Natural killer cell (primary cell): ENCODE data around the gene HHAT. TPM values are rescaled to one million over a fixed set of nuclear protein-coding genes. Genes with fewer than 3 reads are reported as not detected.

Experiments used
- ATAC-seq, 3 donors: fragments of 150-1000 bp in 2 of 3; fragments of 200-7000 bp in 1 of 3; cut with Tn5 transposase; 1 replicate in 1 of 3; 2 replicates in 2 of 3; pipeline ENCODE4 v1.10.0; 2021; ENCODE audit warnings: mild to moderate bottlenecking in 2 of 3, moderate library complexity in 2 of 3
- DNase-seq, 2 donors: peaks; one replicate each; pipeline versions ENCODE4 v3.0.0 to v3.0.0-alpha.2; 2013 to 2021; ENCODE audit warnings: mixed read lengths in 1 of 2
- H3K27ac ChIP-seq: one replicate; pipeline ENCODE4 v1.5.1; 2013; ENCODE audit warnings: mild to moderate bottlenecking, low read length
- H3K27me3 ChIP-seq: one replicate; pipeline ENCODE4 v1.6.1; 2013; ENCODE audit warnings: low read length; ENCODE audit not compliant: control insufficient read depth, insufficient read depth
- H3K36me3 ChIP-seq: one replicate; pipeline ENCODE4 v1.6.1; 2013; ENCODE audit warnings: low read length; ENCODE audit not compliant: control insufficient read depth, insufficient read depth
- H3K4me1 ChIP-seq: one replicate; pipeline ENCODE4 v1.6.1; 2013; ENCODE audit warnings: low read length; ENCODE audit not compliant: control insufficient read depth, insufficient read depth
- H3K4me3 ChIP-seq: one replicate; pipeline ENCODE4 v1.5.1; 2013; ENCODE audit warnings: low read length
- H3K9me3 ChIP-seq: one replicate; pipeline ENCODE4 v1.6.1; 2013; ENCODE audit warnings: low read length; ENCODE audit not compliant: control insufficient read depth, insufficient read depth
- H3K27ac Mint-ChIP-seq, 2 donors: one replicate each; pipeline ENCODE4 v1.8.0; 2022; ENCODE audit warnings: mild to moderate bottlenecking in 2 of 2, mixed read lengths in 2 of 2, moderate library complexity in 1 of 2
- H3K27me3 Mint-ChIP-seq, 2 donors: one replicate each; pipeline ENCODE4 v1.8.0; 2022; ENCODE audit warnings: low read depth in 2 of 2, mixed read lengths in 2 of 2
- H3K36me3 Mint-ChIP-seq: one replicate; pipeline ENCODE4 v1.8.0; 2022; ENCODE audit warnings: mixed read lengths
- H3K4me1 Mint-ChIP-seq, 2 donors: one replicate each; pipeline ENCODE4 v1.8.0; 2022; ENCODE audit warnings: mixed read lengths in 2 of 2
- H3K4me3 Mint-ChIP-seq: one replicate; pipeline ENCODE4 v1.8.0; 2022; ENCODE audit warnings: mild to moderate bottlenecking, moderate library complexity, mixed read lengths
- H3K9me3 Mint-ChIP-seq, 2 donors: one replicate each; pipeline ENCODE4 v1.8.0; 2022; ENCODE audit warnings: mixed read lengths in 2 of 2
- CTCF ChIP-seq: fragments of 200-600 bp; IDR thresholded peaks from one replicate; pipeline ENCODE4 v1.8.0; 2022; ENCODE audit warnings: antibody characterized with exemption
- whole genome bisulfite sequencing: methylation state at CpG from one replicate; pipeline ENCODE4 v1.1.7; 2013; ENCODE audit warnings: missing lambda C conversion rate; ENCODE audit not compliant: insufficient coverage; 5-methylcytosine and 5-hydroxymethylcytosine counted together
- intact Hi-C: fragments of 100-400 bp; cut with micrococcal nuclease; formaldehyde crosslinking; loops from one replicate; pipeline ENCODE4 v1.14.2; 2022
- total RNA-seq, 4 donors: library from RNA; stranded (reverse); fragments of 120-200 nt in 1 of 4; gene quantifications; one replicate each; pipeline versions ENCODE4 v1.2.3 to v1.2.4, GENCODE V29; 2013 to 2022

Gene HHAT
- total RNA-seq, 3 donors from 2014 or later (not counting 1 experiment from before 2014, with no cell fraction given), result 0.79 to 1.1 (median 0.82) TPM

GRCh38 chr1:210663730-210664573, 335.2 kb downstream of the HHAT start:
- Mint-ChIP-seq H3K4me3 (no peak overlapping the region), H3K9me3 (no peaks in the 10 kb centered on the region), H3K4me1 (peaks cover 0 to 6% of the 10 kb centered on the region in 2 donors), H3K27ac (no peak overlapping the region), H3K27me3 (peaks cover 0 to 2% of the 10 kb centered on the region in 2 donors), H3K36me3 (no peaks in the 10 kb centered on the region)
- no peak for TF ChIP-seq CTCF
- Histone ChIP-seq H3K36me3 (no peaks in the 10 kb centered on the region), H3K27me3 (no peaks in the 10 kb centered on the region), H3K27ac (no peak overlapping the region), H3K4me1 (peaks cover 3% of the 10 kb centered on the region), H3K9me3 (no peaks in the 10 kb centered on the region), H3K4me3 (no peak overlapping the region)
- ATAC-seq (no peak), DNase-seq (no peak)
- intact Hi-C loops, result no loop called here
- 42% methylated on average over 7 of the region's 7 CpGs for whole genome bisulfite sequencing

GRCh38 chr1:210669951-210670350, 341.2 kb downstream of the HHAT start:
- Mint-ChIP-seq H3K27ac (no peak overlapping the region), H3K4me1 (no peaks in the 10 kb centered on the region), H3K4me3 (no peak overlapping the region), H3K9me3 (no peaks in the 10 kb centered on the region), H3K27me3 (no peaks in the 10 kb centered on the region), H3K36me3 (no peaks in the 10 kb centered on the region)
- intact Hi-C loops, result no loop called here
- ATAC-seq (no peak), DNase-seq (no peak)
- H3K9me3 ChIP-seq, result no peaks in the 10 kb centered on the region
- no peaks in the 10 kb centered on the region for H3K36me3 ChIP-seq
- H3K27ac ChIP-seq, result no peak overlapping the region
- no peaks in the 10 kb centered on the region for H3K27me3 ChIP-seq
- H3K4me1 ChIP-seq, result no peaks in the 10 kb centered on the region
- no peak for TF ChIP-seq CTCF
- H3K4me3 ChIP-seq, result no peak overlapping the region

- TF ChIP-seq CTCF, result no peak
- WGBS, result 80% methylated on average over 3 of the region's 3 CpGs
- no peak overlapping the region for H3K4me3 Mint-ChIP-seq
- H3K36me3 ChIP-seq, result no peaks in the 10 kb centered on the region
- H3K4me1 Mint-ChIP-seq, result no peaks in the 10 kb centered on the region
- no peak overlapping the region for H3K27ac ChIP-seq
- ATAC-seq (no peak), DNase-seq (no peak)
- no peaks in the 10 kb centered on the region for H3K27me3 ChIP-seq
- intact Hi-C loops, result no loop called here
- H3K27me3 Mint-ChIP-seq, result no peaks in the 10 kb centered on the region
- H3K9me3 ChIP-seq, result no peaks in the 10 kb centered on the region
- no peak overlapping the region for H3K27ac Mint-ChIP-seq
- H3K4me3 ChIP-seq, result no peak overlapping the region
- no peaks in the 10 kb centered on the region for H3K4me1 ChIP-seq
- H3K9me3 Mint-ChIP-seq, result no peaks in the 10 kb centered on the region
- no peaks in the 10 kb centered on the region for H3K36me3 Mint-ChIP-seq
Measured at GRCh38 chr1:210674151-210674550, 345.4 kb downstream of the HHAT start.

- Mint-ChIP-seq H3K4me3 (no peak overlapping the region), H3K9me3 (no peaks in the 10 kb centered on the region), H3K27me3 (no peaks in the 10 kb centered on the region), H3K36me3 (no peaks in the 10 kb centered on the region), H3K27ac (no peak overlapping the region), H3K4me1 (no peaks in the 10 kb centered on the region)
- H3K4me3 ChIP-seq, result no peak overlapping the region
- WGBS, result 97% methylated on average over 3 of the region's 3 CpGs
- no peaks in the 10 kb centered on the region for H3K27me3 ChIP-seq
- no peak overlapping the region for H3K27ac ChIP-seq
- intact Hi-C loops, result no loop called here
- no peaks in the 10 kb centered on the region for H3K9me3 ChIP-seq
- TF ChIP-seq CTCF, result no peak
- H3K36me3 ChIP-seq, result no peaks in the 10 kb centered on the region
- no peaks in the 10 kb centered on the region for H3K4me1 ChIP-seq
- no peak for DNase-seq
- ATAC-seq, result no peak
Measured at GRCh38 chr1:210676539-210676938, 347.8 kb downstream of the HHAT start.
